ENCODE data around the gene C10orf95.

- TF ChIP-seq ZNF23 (tag by site-specific recombination; IDR thresholded peaks at IDR 0.05; ENCODE audit: borderline replicate concordance) (no peak), ZNF175 (tag by site-specific recombination; IDR thresholded peaks at IDR 0.05) (no peak), CTCF (tag by site-specific recombination; IDR thresholded peaks at IDR 0.05) (no peak), FEZF1 (tag by site-specific recombination; IDR thresholded peaks at IDR 0.05) (no peak), ZNF398 (tag by site-specific recombination; IDR thresholded peaks at IDR 0.05) (no peak), PBX3 (CRISPR knock-in tag; IDR thresholded peaks at IDR 0.05) (no peak; the same call in 1 of the 2 replicates), OSR2 (tag by site-specific recombination; IDR thresholded peaks at IDR 0.05) (no peak)
Observed at GRCh38 chr10:102400076-102400475, 51.3 kb downstream of the C10orf95 start.
